K562 (cell line): ENCODE results near the gene KCNAB2. TPM values are rescaled to one million over a fixed set of nuclear protein-coding genes. Genes with fewer than 3 reads are reported as not detected.

Source experiments
- ATAC-seq: fragments of 200-7000 bp; cut with Tn5 transposase; 3 replicates; pipeline ENCODE4 v1.9.1; 2020; ENCODE audit warnings: moderate library complexity
- BruUV-seq: library from RNA; stranded (reverse); fragments of 400-500 nt; replicated peaks from 2 replicates; lab custom pipeline; 2021; lab: Mats Ljungman, UMichigan
- CTCF ChIA-PET: fragments of 300-600 bp; formaldehyde crosslinking; extraction: SDS; loops from one replicate; lab custom pipeline; 2021; ENCODE audit warnings: low intra/inter-chr PET ratio; lab: Yijun Ruan, JAX
- POLR2A ChIA-PET: fragments of 300-600, 350-650 bp; sonication (Branson Sonifier 250); formaldehyde crosslinking; extraction: SDS; loops from one replicate; lab custom pipeline; 2021; ENCODE audit warnings: antibody characterized with exemption, inconsistent platforms; lab: Yijun Ruan, JAX
- DNase-seq, 4 experiments: peaks; one replicate each; pipeline versions ENCODE4 v3.0.0 to v3.0.0-alpha.2; 2011 to 2018; ENCODE audit warnings: low spot score in 3 of 4, mixed read lengths in 3 of 4; ENCODE audit errors: extremely low read depth in 1 of 4
- FAIRE-seq: peaks from 2 replicates; lab custom pipeline; 2011; peaks lifted over from hg19 to GRCh38; lab: Jason Lieb, UNC
- H2AFZ ChIP-seq: 2 replicates; pipeline ENCODE4 v1.6.0; 2011; ENCODE audit warnings: low read depth, low read length, control low read depth, inconsistent platforms
- H3K27ac ChIP-seq: fragments of 200-600 bp; 3 replicates; pipeline ENCODE4 v1.8.0; 2011; ENCODE audit warnings: low read depth, mild to moderate bottlenecking, control low read depth, inconsistent platforms, low read length, moderate library complexity, mixed read lengths; ENCODE audit errors: extremely low read depth
- H3K27me3 ChIP-seq, 2 experiments: fragments of 300-600 bp in 1 of 2; 2 replicates in 1 of 2; 3 replicates in 1 of 2; pipeline versions ENCODE4 v1.6.0 to v1.8.0; 2011; ENCODE audit warnings: inconsistent platforms in 2 of 2, low read length in 2 of 2, mild to moderate bottlenecking in 1 of 2, mixed read lengths in 1 of 2, moderate library complexity in 1 of 2; ENCODE audit not compliant: control insufficient read depth in 2 of 2, insufficient read depth in 2 of 2
- H3K36me3 ChIP-seq: fragments of 300-600 bp; 3 replicates; pipeline ENCODE4 v1.8.0; 2011; ENCODE audit warnings: mild to moderate bottlenecking, low read length, inconsistent platforms; ENCODE audit not compliant: control insufficient read depth, insufficient read depth
- H3K4me1 ChIP-seq, 2 experiments: fragments of 200-600 bp in 1 of 2; replicated peaks in 1 of 2; 2 replicates in 1 of 2; 3 replicates in 1 of 2; pipeline versions ENCODE4 v1.5.1 to v1.8.0; 2011; ENCODE audit warnings: inconsistent platforms in 2 of 2, low read length in 2 of 2, mild to moderate bottlenecking in 1 of 2, mixed read lengths in 1 of 2, moderate library complexity in 1 of 2; ENCODE audit not compliant: control insufficient read depth in 2 of 2, insufficient read depth in 2 of 2
- H3K4me2 ChIP-seq: 2 replicates; pipeline ENCODE4 v1.6.1; 2011; ENCODE audit warnings: low read length, control low read depth, inconsistent platforms, mixed read lengths; ENCODE audit not compliant: insufficient read depth
- H3K4me3 ChIP-seq: fragments of 200-600 bp; sonication (generic), shearing (Covaris generic); 2 replicates; pipeline ENCODE4 v1.5.1; 2016; ENCODE audit warnings: control low read depth, inconsistent platforms
- H3K79me2 ChIP-seq: fragments of 200-600 bp; 3 replicates; pipeline ENCODE4 v1.8.0; 2011; ENCODE audit warnings: low read length, inconsistent platforms; ENCODE audit not compliant: control insufficient read depth, insufficient read depth
- H3K9ac ChIP-seq, 2 experiments: 2 replicates each; pipeline versions ENCODE4 v1.6.0 to v1.6.1; 2011; ENCODE audit warnings: low read depth in 2 of 2, low read length in 2 of 2, control low read depth in 1 of 2, inconsistent platforms in 1 of 2, mild to moderate bottlenecking in 1 of 2, mixed read lengths in 1 of 2; ENCODE audit not compliant: insufficient read depth in 1 of 2
- H3K9me1 ChIP-seq: one replicate; pipeline ENCODE4 v1.6.0; 2011; ENCODE audit warnings: inconsistent platforms, mild to moderate bottlenecking, low read length, moderate library complexity; ENCODE audit not compliant: control insufficient read depth, insufficient read depth
- H3K9me3 ChIP-seq: replicated peaks from 2 replicates; pipeline ENCODE4 v1.5.1; 2011; ENCODE audit warnings: low read depth, low read length, inconsistent platforms; ENCODE audit not compliant: control insufficient read depth, insufficient read depth
- H4K20me1 ChIP-seq: replicated peaks from 2 replicates; pipeline ENCODE4 v1.6.1; 2011; ENCODE audit warnings: low read length, inconsistent platforms, mixed read lengths; ENCODE audit not compliant: control insufficient read depth, insufficient read depth
- BDP1 ChIP-seq: IDR thresholded peaks from 3 replicates; pipeline ENCODE4 v1.6.1; 2011; ENCODE audit not compliant: insufficient read length, insufficient read depth
- HDAC8 ChIP-seq: fragments of 450-650 bp; IDR thresholded peaks from 2 replicates; pipeline ENCODE4 v1.6.1; 2016; ENCODE audit warnings: mild to moderate bottlenecking, missing genetic modification characterization, moderate library complexity, missing compliant biosample characterization
- KDM1A ChIP-seq, 2 experiments: fragments of 450-650 bp; IDR thresholded peaks; 2 replicates each; pipeline ENCODE4 v1.6.1; 2016; ENCODE audit warnings: mild to moderate bottlenecking in 2 of 2
- PHB2 ChIP-seq: fragments of 450-650 bp; IDR thresholded peaks from 2 replicates; pipeline ENCODE4 v1.6.1; 2017; ENCODE audit warnings: low read depth
- RAD21 ChIP-seq, 2 experiments: fragments of 250-450 bp in 1 of 2; fragments of 450-650 bp in 1 of 2; sonication (Bioruptor Pico) in 1 of 2; formaldehyde crosslinking in 1 of 2; IDR thresholded peaks in 1 of 2; conservative IDR thresholded peaks in 1 of 2; 2 replicates each; pipeline versions ENCODE4 v1.4.0 to v1.8.0; 2020 to 2022; ENCODE audit warnings: mild to moderate bottlenecking in 2 of 2, moderate library complexity in 1 of 2
- SMARCA5 ChIP-seq: fragments of 450-650 bp; IDR thresholded peaks from 2 replicates; pipeline ENCODE4 v1.6.1; 2016
- STAT5B ChIP-seq: fragments of 250-450 bp; sonication (Bioruptor Pico); IDR thresholded peaks from 2 replicates; pipeline ENCODE4 v1.8.0; 2021; ENCODE audit warnings: mild to moderate bottlenecking, inconsistent platforms
- ZBTB33 ChIP-seq: sonication (generic); formaldehyde crosslinking; IDR thresholded peaks from 2 replicates; pipeline ENCODE4 v1.8.1; 2023; ENCODE audit warnings: mild to moderate bottlenecking, missing genetic modification reagents
- WGBS: fragments of 100-300 bp; shearing (Covaris generic); methylation state at CpG from one replicate; pipeline ENCODE4 v1.1.6; 2016; ENCODE audit warnings: low coverage, mixed read lengths; ENCODE audit not compliant: insufficient coverage; ENCODE audit errors: missing lambda C conversion rate; 5-methylcytosine and 5-hydroxymethylcytosine counted together
- in situ Hi-C: fragments of 300-500 bp; cut with MboI; formaldehyde crosslinking; loops from 4 replicates; pipeline ENCODE4 v1.15.0; 2018; ENCODE audit warnings: inconsistent platforms, mixed read lengths
- intact Hi-C: fragments of 100-400 bp; cut with micrococcal nuclease; formaldehyde crosslinking; loops from 2 replicates; pipeline ENCODE4 v1.14.2; 2022
- polyA plus RNA-seq, 8 experiments: library from polyadenylated mRNA; depleted of rRNA in 4 of 8; stranded (reverse) in 5 of 8; unstranded in 3 of 8; fragments of >200 nt; fragmentation: Nextera tagmentation in 2 of 8; fragmentation: Illumina TruSeq in 1 of 8; extraction: Ambion mirVana in 2 of 8; extraction: Trizol in 1 of 8; gene quantifications; 2 replicates each; pipeline versions ENCODE4 v1.2.1 to v1.2.3, GENCODE V29; 2011 to 2014; ENCODE audit warnings: inconsistent platforms in 1 of 8, missing spikeins in 1 of 8
- total RNA-seq, 7 experiments: library from RNA; depleted of rRNA in 6 of 7; stranded (reverse); fragments of >200 nt in 6 of 7; fragmentation: Illumina TruSeq in 2 of 7; extraction: Trizol in 2 of 7; gene quantifications; 2 replicates each; pipeline versions ENCODE4 v1.2.1 to v1.2.3, GENCODE V29; 2011 to 2021; ENCODE audit warnings: low replicate concordance in 1 of 7

Gene KCNAB2
- total and polyA plus RNA-seq, 9 of the 15 experiments (the other 6 are each of a cell fraction or from before 2014, with no cell fraction given): 1.8 to 15.8 (median 7.1) TPM

- no peak for TF ChIP-seq STAT5B (CRISPR knock-in tag)
- peak in 1 of 2 experiments; percentile 40; a peak in 2 of 4 replicates for TF ChIP-seq RAD21 (CRISPR knock-in tag; conservative IDR thresholded peaks at IDR 0.05 in 1 of 2, IDR thresholded peaks at IDR 0.05 in 1 of 2)
- TF ChIP-seq PHB2: no peak
- TF ChIP-seq BDP1: no peak
Observed at GRCh38 chr1:6005276-6005917, 40.3 kb upstream of the KCNAB2 start (continued).

- Histone ChIP-seq H3K4me3 (0 out of 2 replicates have a peak overlapping the region, but pooled peaks have one; percentile 9), H2AFZ (peak overlapping the region; percentile 45), H3K27me3 (no peaks in the 10 kb centered on the region), H3K9me3 (no peaks in the 10 kb centered on the region), H4K20me1 (peaks cover 24% of the 10 kb centered on the region; the same call in 1 of the 2 replicates), H3K9me1 (peaks cover 4% of the 10 kb centered on the region), H3K9ac (peak overlapping the region; percentile 47 to 76; a peak in 3 of 4 replicates), H3K36me3 (no peaks in the 10 kb centered on the region), H3K27ac (peak overlapping the region; percentile 63; the same call in 2 of the 3 replicates), H3K4me1 (peaks cover 23 to 60% of the 10 kb centered on the region in 2 experiments), H3K79me2 (no peaks in the 10 kb centered on the region; the same call in 2 of the 3 replicates), H3K4me2 (peak overlapping the region; percentile 51)
- ChIA-PET POLR2A (interaction anchor here (0.6 to 2.1 kb wide), 5 partner anchors 10 to 60 kb away, joined by 3 to 7 read pairs (median 5); partner anchors contain the start of gene NPHP4), CTCF (no interaction called here)
- intact Hi-C loops (no loop called here), in situ Hi-C loops (no loop called here)
- WGBS: 28% methylated on average over 12 of the region's 12 CpGs
- DNase-seq (peak; percentile 46 to 62 (median 52)), ATAC-seq (peak; percentile 80), FAIRE-seq (no peak)
- BruUV-seq: TSS peak; percentile 76
- TF ChIP-seq KDM1A (IDR thresholded peaks at IDR 0.05) (no peak; a peak in 1 of 4 replicates), SMARCA5 (peak; percentile 42; the same call in 1 of the 2 replicates), HDAC8 (tag) (0 out of 2 replicates have a peak, but pooled peaks have one; percentile 18), ZBTB33 (CRISPR knock-in tag) (peak; percentile 43; the same call in 1 of the 2 replicates)
Observed at GRCh38 chr1:6006882-6007281, 38.8 kb upstream of the KCNAB2 start.
